Measurements from ENCODE around the gene WDPCP.

- TF ChIP-seq, protein P1, sequence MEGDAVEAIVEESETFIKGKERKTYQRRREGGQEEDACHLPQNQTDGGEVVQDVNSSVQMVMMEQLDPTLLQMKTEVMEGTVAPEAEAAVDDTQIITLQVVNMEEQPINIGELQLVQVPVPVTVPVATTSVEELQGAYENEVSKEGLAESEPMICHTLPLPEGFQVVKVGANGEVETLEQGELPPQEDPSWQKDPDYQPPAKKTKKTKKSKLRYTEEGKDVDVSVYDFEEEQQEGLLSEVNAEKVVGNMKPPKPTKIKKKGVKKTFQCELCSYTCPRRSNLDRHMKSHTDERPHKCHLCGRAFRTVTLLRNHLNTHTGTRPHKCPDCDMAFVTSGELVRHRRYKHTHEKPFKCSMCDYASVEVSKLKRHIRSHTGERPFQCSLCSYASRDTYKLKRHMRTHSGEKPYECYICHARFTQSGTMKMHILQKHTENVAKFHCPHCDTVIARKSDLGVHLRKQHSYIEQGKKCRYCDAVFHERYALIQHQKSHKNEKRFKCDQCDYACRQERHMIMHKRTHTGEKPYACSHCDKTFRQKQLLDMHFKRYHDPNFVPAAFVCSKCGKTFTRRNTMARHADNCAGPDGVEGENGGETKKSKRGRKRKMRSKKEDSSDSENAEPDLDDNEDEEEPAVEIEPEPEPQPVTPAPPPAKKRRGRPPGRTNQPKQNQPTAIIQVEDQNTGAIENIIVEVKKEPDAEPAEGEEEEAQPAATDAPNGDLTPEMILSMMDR (IDR thresholded peaks at IDR 0.05) = peak; percentile 51
- TF ChIP-seq EZH2 (IDR thresholded peaks at IDR 0.05; ENCODE audit: borderline replicate concordance, insufficient read depth, low read depth, low read length, poor library complexity, severe bottlenecking) = no peak
These were observed 163.8 kb downstream of the WDPCP start for GRCh38 chr2:63424329-63425078.

Data from B cell (primary cell).